AG09319 (cell line): ENCODE results near the gene ACTR1A.
A peak's percentile ranks its signal among the peaks of the same experiment; 100 is the strongest.

ENCODE experiments used
- DNase-seq: peaks from one replicate; pipeline ENCODE4 v3.0.0-alpha.2; 2010; ENCODE audit warnings: low read depth; ENCODE audit errors: extremely low read depth
- CTCF ChIP-seq: IDR thresholded peaks from 2 replicates; pipeline ENCODE4 v1.5.1; 2011; ENCODE audit warnings: low read depth, mild to moderate bottlenecking, inconsistent platforms, low read length, moderate library complexity

Gene ACTR1A

GRCh38 chr10:102493771-102494170 is 8.7 kb downstream of the ACTR1A start:
- no peak for TF ChIP-seq CTCF
- DNase-seq: no peak

- TF ChIP-seq CTCF: no peak
- peak; percentile 11 for DNase-seq
Measured at GRCh38 chr10:102492983-102493382, 9.5 kb downstream of the ACTR1A start.

- no peak for DNase-seq
- TF ChIP-seq CTCF: no peak
Measured at GRCh38 chr10:102492344-102492939, 10.1 kb downstream of the ACTR1A start.

GRCh38 chr10:102491136-102491535 is 11.4 kb downstream of the ACTR1A start:
- no peak for DNase-seq
- TF ChIP-seq CTCF: no peak

- DNase-seq: no peak
- TF ChIP-seq CTCF: no peak
Measured at GRCh38 chr10:102485093-102485784, 17.3 kb downstream of the ACTR1A start.

GRCh38 chr10:102484021-102484420 is 18.5 kb downstream of the ACTR1A start:
- TF ChIP-seq CTCF: no peak
- DNase-seq: no peak

GRCh38 chr10:102480396-102480795 is 22.1 kb downstream of the ACTR1A start:
- TF ChIP-seq CTCF: no peak
- no peak for DNase-seq
